GM23338 (cell line): ENCODE measurements around the gene ZBTB8B.
"Not testable (repeated sequence)": the region's sequence is repeated elsewhere in the genome, so short reads cannot be mapped to it uniquely, and the experiment has no call there.

Experiments
- EZH2 ChIP-seq: fragments of 200-600 bp; sonication (generic); IDR thresholded peaks from one replicate; pipeline ENCODE4 v1.8.0; 2017; ENCODE audit warnings: antibody characterized with exemption, mild to moderate bottlenecking, low read depth; ENCODE audit not compliant: unreplicated experiment
- EZH2phosphoT487 ChIP-seq: fragments of 200-600 bp; sonication (generic); IDR thresholded peaks from one replicate; pipeline ENCODE4 v1.8.1; 2018; ENCODE audit warnings: antibody characterized with exemption; ENCODE audit not compliant: unreplicated experiment
- POLR2AphosphoS5 ChIP-seq: IDR thresholded peaks from 2 replicates; pipeline ENCODE4 v1.6.1; 2016; ENCODE audit warnings: antibody characterized with exemption, low read depth
- ZNF114 ChIP-seq: fragments of 250-450 bp; sonication (Bioruptor Pico); IDR thresholded peaks from 2 replicates; pipeline ENCODE4 v1.5.0; 2020; ENCODE audit warnings: mild to moderate bottlenecking, moderate library complexity
- TF ChIP-seq, protein P1 (sequence below), 2 experiments: fragments of 200-600 bp in 1 of 2; sonication (generic) in 1 of 2; conservative IDR thresholded peaks; 2 replicates each; pipeline versions ENCODE4 v1.5.1 to v1.6.1; 2016 to 2017; ENCODE audit warnings: antibody characterized with exemption in 2 of 2, low read depth in 2 of 2, mild to moderate bottlenecking in 2 of 2, moderate library complexity in 1 of 2
- TF ChIP-seq, protein P2 (sequence below): IDR thresholded peaks from 2 replicates; pipeline ENCODE4 v1.6.1; 2016; ENCODE audit warnings: antibody characterized with exemption

DNA sequence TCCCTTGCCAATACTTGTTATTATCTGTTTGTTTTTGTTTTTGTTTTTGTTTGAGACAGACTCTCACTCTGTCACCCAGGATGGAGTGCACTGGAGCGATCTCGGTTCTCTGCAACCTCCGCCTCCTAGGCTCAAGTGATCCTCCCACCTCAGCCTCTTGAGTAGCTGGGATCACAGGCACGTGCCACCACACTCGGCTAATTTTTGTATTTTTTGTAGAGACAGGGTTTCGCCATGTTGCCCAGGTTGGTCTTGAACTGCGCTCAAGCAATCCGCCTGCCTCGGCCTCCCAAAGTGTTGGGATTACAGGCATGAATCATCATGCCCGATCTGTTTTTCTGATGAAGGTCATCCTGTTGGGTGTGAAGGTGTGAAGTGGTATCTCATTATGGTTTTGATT, 23.4 kb upstream of the ZBTB8B start:
- TF ChIP-seq, protein P1, sequence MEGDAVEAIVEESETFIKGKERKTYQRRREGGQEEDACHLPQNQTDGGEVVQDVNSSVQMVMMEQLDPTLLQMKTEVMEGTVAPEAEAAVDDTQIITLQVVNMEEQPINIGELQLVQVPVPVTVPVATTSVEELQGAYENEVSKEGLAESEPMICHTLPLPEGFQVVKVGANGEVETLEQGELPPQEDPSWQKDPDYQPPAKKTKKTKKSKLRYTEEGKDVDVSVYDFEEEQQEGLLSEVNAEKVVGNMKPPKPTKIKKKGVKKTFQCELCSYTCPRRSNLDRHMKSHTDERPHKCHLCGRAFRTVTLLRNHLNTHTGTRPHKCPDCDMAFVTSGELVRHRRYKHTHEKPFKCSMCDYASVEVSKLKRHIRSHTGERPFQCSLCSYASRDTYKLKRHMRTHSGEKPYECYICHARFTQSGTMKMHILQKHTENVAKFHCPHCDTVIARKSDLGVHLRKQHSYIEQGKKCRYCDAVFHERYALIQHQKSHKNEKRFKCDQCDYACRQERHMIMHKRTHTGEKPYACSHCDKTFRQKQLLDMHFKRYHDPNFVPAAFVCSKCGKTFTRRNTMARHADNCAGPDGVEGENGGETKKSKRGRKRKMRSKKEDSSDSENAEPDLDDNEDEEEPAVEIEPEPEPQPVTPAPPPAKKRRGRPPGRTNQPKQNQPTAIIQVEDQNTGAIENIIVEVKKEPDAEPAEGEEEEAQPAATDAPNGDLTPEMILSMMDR (conservative IDR thresholded peaks at IDR 0.05; ENCODE audit: low read depth in 2 of 2), result not testable (repeated sequence)
- not testable (repeated sequence) for TF ChIP-seq EZH2; POLR2AphosphoS5; ZNF114 (CRISPR knock-in tag); EZH2phosphoT487
- TF ChIP-seq, protein P2, sequence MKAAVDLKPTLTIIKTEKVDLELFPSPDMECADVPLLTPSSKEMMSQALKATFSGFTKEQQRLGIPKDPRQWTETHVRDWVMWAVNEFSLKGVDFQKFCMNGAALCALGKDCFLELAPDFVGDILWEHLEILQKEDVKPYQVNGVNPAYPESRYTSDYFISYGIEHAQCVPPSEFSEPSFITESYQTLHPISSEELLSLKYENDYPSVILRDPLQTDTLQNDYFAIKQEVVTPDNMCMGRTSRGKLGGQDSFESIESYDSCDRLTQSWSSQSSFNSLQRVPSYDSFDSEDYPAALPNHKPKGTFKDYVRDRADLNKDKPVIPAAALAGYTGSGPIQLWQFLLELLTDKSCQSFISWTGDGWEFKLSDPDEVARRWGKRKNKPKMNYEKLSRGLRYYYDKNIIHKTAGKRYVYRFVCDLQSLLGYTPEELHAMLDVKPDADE, result not testable (repeated sequence)
